Stimulated activated CD8-positive, alpha-beta memory T cell treated with anti-CD3 and anti-CD28 coated beads, Interleukin-15, amount 100 ng/mL, for 24 hours (primary cell): ENCODE results near the gene BBS5.
"Not testable (repeated sequence)": the region's sequence is repeated elsewhere in the genome, so short reads cannot be mapped to it uniquely, and the experiment has no call there.

Source experiments
- DNase-seq: peaks from one replicate; pipeline ENCODE4 v3.0.0-alpha.2; 2020; ENCODE audit warnings: low read depth

Gene BBS5

DNA sequence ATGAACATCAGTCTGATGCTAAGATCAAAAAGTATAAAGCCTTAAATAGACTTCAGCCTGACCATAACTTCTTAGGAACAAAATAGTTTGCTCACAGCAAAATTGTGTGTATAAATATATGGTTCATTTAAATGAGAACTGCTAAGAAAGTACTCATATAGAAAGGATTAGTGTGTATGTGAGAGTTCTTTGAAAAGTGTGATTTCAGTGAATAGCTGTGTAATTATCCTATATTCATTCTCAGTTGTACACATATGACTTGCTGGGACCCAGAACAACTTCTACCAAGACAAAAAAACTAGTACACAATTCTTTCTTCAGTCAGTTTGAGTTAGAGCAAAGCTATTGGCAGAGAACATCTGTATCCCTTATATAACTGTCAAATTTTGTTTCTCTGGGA is 7.2 kb downstream of the BBS5 start:
- no peak for DNase-seq

DNA sequence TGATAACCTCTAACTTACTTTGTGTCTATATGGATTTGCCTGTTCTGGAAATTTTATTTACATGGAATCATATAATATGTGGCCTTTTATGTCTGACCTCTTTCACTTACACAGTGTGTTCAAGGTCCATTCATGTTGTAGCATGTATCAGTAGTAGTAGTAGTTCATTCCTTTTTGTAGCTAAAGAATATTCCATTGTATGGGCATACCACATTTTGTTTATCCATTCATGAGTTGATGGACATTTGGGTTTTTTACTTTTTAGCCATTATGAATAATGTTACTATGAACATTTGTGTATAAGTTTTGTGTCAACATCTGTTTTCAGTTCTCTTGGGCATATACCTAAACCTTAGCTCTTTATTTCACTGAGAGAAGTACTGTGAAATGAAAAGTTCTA is 11.5 kb downstream of the BBS5 start:
- DNase-seq = no peak

DNA sequence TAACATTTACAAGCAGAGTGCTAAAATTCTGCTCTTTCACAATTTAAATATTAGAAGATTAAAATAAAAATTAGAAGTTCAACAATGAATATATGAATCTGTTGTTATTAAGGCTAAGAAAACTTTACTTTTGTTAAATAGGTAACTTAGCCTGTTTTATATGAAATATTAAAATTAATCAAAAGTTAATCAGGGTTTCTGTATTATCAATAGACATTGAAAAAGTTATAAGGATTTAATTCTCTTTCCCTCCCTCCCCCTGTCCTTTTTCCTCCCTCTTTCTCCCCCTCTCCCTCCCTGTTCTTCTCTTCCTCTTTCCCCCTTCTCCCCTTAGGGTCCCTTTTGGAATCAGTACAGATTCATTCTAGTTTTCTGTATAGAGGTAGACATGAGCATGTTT is 12.1 kb downstream of the BBS5 start:
- no peak for DNase-seq

DNA sequence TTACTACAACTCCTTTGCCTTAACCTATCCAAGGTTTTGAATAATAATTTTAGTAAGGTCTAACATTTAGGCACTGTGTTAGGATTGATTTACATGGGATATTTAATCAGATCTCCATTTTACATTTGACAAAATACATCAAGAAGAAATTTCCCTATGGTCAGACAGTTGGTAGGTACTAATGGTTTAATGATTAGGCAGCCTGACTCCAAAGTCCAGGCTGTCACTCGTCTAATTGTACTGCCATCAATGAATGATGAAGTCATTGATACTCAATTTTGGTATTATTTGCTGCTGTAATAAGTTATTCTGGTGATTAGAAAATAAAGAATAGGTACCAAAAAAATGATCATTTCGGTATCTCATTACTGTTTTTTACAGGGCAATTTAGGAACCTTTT is 14.1 kb downstream of the BBS5 start:
- no peak for DNase-seq

DNA sequence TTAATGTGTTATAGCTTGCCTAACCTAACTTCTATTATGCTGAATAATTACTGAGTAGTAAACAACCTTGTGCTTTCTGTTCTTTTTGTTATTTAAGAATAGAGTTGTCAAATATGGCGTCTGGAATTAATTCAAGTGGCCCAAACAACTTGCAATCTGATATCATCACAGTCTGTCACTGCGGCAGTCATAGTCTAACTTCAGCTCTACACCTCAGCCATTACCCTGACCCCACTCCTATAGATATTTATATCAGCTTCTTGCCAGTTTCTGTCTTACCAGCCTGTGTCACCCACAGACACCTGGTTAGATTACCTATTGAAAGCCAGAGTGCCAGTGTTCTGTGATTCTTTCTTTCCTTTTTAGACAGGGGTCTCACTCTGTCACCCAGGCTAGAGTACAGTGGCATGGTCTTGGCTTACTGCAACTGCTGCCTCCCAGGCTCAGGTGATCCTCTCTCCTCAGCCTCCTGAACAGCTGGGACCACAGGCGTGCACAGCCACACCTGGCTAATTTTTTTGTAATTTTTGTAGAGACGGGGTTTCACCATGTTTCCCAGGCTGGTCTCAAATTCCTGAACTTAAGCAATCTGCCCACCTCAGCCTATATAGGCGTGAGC is 16.1 kb downstream of the BBS5 start:
- no peak for DNase-seq

DNA sequence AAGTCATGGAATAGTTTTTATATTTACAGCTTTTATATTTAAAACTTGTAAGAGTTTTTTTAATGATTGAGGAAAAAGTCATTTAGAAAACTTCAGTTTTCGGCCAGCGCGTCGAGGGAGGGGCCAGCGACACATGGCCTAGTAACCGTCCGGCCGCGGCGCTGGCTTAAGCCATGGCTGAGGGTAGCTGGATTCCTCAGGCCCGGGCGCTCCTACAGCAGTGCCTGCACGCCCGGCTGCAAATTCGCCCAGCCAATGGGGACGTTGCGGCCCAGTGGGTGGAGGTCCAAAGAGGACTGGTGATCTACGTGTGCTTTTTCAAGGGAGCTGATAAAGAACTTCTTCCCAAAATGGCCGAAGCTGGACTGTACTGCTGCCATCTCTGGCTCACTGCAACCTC is 25.4 kb downstream of the BBS5 start:
- DNase-seq = no peak

DNA sequence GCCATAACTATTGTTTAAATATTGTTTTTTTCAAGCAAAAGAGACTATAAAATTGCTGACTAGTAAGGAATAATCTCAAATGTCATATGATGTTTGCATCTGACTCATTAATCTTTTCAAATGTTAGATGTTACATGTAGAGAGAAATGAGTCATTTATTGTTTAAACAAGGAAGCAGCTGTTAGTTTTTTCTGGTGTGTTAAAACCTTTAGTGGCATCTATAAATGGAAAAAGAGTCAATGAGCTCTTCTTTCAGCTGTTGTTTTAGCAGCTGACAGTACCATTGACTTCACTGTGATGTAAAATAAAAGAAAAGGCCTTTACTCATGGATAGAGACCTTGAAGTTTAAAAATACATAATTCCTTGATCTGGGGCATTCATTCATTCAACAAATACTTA is 28.4 kb downstream of the BBS5 start:
- no peak for DNase-seq

DNA sequence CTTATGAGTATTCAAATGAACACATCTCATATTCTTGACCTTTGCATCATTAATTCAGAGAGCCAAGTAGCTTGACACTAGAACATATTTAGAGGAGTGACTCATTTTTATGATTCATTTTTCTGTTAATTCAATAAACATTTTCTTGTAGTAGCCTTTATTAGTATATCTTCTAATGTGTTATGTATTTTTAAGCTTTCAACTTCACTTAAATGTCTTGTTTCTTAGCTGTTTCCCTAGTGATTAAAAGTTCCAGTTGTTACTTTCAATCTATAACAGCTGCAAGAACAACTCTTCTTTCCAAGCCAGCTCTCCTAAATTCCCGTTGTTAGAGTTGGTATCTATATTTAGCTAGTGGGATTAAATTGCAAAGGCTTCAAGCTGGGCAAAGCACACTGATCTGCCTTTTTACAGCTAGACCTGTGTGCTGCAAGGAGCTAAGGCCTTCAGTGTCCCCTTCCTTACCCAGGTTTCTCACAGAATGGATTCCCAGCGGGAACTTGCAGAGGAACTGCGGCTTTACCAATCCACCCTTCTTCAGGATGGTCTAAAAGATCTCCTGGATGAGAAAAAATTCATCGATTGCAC is 30.1 kb downstream of the BBS5 start, which contains the start of gene KLHL41:
Gene KLHL41, plus strand, starts transcription at position 405 of the 588 bp plus-strand sequence. Its CDS starts 77 bp downstream, at position 482.
- no peak for DNase-seq

DNA sequence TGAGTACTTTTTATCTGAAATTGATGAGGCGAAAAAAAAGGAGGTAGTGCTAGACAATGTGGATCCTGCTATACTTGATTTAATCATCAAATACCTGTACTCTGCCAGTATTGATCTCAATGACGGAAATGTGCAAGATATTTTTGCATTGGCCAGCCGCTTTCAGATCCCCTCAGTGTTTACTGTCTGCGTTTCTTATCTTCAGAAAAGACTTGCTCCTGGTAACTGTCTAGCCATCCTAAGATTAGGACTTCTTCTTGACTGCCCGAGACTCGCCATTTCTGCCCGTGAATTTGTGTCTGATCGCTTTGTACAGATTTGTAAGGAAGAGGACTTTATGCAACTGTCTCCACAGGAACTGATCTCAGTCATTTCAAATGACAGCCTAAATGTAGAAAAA is 30.7 kb downstream of the BBS5 start:
- no peak for DNase-seq

DNA sequence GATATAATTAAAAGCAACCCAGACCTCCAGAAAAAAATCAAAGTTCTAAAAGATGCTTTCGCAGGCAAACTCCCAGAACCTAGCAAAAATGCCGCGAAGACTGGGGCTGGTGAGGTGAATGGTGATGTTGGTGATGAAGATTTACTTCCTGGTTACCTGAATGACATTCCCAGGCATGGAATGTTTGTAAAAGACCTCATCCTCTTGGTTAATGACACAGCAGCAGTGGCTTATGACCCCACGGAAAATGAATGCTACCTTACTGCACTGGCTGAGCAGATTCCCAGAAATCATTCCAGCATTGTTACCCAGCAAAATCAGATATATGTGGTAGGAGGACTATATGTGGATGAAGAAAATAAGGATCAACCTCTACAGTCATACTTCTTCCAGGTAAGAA is 31.2 kb downstream of the BBS5 start:
- DNase-seq = no peak

DNA sequence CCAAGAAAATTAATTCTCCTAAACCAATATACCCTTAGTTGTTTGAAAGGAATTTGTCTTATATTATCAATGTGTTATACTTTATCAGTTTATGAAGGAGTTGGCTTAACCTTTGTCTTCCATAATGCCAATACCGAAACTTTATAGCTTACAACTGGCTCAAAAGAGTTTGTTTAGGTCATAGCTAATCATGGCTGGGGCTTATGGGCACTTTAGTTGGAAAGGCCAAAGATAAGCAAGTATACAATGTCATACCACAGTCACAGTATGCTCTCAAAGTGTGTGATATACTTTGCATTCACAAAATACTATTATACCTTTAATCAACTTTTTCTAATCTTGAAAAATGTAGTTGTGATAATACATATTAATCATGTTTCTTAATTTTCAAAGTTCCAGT is 32.5 kb downstream of the BBS5 start:
- DNase-seq = no peak

DNA sequence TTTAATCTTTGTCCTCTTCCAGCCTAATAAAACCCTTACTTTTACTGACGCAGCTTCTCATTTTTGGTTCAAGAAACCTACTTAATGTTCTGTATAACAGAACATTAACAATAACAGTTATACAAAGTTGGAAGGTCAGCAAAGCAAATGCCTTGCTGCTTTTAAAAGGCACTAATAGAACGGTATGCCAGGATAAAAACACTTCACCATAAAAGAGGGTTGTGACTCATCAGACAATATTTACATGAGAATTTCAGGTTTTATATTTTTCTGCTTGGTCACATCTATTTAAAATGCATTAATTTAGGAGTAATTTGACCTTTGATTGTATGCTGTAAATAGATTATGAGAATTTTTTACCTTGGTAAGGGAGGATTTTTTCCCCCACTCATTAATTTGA is 33.2 kb downstream of the BBS5 start:
- DNase-seq = no peak

DNA sequence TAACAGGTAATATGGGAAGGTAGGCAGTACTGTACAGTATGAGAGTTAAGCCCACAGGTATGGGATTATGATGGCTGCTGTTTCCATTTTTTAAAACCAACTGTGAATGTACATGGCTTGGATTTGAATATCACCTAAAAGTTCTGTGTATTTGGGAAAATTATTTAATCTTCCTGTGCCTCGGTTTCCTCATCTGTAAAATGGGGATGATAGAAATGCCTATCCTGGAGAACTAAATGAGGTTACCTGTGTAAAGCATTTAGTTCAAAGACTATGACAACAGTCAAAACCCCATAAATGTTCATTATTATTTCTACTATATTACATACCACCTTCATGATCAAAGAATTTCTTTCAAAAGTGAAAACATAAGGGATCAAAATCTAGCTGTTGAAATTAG is 33.8 kb downstream of the BBS5 start:
- no peak for DNase-seq

DNA sequence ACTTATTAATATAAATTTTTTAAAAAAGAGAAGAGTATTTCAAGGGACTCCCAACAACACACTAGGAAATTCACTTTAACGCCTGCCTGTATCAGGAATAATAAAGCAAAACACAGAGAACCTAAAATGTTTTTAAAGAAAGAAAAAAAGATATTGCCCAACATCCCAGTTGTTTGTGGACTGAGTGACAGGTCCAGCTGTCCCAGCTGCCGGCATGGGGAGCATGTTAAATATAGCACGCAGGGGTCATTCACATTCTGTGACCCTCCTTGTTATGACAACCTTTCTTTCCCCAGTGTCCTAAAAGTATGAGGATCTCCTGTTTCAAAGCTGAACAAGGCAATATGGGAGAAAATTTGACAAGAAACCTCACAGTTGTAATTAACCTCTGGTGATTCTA is 34.6 kb downstream of the BBS5 start:
- DNase-seq = no peak

DNA sequence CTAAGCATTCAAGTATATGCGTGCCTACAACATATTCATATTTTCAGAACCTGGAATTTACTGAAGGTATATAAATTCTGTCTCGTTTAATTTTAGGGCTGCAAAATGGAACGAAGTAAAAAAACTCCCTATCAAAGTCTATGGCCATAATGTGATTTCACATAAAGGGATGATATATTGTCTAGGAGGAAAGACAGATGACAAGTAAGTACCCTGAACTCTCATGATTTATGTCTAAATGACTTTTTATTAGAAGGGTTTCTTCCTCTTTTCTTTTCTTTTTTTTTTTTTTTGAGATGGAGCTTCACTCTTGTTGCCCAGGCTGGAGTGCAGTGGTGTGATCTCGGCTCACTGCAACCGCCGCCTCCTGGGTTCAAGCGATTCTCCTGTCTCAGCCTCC is 35.5 kb downstream of the BBS5 start:
- DNase-seq = not testable (repeated sequence)

DNA sequence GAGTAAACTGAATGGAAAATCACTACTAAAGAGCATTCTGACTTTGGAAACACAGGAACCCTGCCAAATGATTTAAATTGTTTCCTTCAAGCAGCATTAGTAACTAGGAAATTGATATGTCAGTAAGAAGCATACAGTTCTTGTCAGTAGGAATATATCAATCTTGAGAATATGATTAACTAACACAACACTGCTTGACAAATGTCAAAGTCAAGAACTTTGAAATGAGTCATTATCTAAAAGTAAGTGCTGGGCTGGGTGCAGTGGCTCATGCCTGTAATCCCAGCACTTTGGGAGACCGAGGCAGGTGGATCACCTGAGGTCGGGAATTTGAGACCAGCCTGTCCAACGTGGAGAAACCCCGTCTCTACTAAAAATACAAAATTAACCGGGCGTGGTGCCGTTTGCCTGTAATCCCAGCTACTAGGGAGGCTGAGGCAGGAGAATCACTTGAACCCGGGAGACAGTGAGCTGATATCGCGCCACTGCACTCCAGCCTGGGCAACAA is 37.2 kb downstream of the BBS5 start:
- DNase-seq = not testable (repeated sequence)

DNA sequence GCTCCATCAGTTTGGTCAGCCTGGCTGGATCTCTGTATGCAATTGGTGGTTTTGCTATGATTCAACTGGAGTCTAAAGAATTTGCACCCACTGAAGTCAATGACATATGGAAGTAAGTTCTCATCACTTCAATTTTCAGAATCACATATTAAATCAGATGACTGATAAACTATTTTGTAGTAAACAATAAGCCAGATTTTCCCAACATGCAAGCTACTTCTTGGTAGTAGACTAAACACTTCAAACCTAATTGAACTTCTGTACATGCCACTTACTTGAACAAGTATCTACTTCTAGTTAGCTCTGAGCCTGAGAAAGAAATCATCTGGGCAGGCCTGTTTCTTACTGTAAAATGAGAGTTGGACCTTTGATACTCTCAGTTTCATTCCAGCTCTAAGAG is 41.6 kb downstream of the BBS5 start:
- DNase-seq = no peak

DNA sequence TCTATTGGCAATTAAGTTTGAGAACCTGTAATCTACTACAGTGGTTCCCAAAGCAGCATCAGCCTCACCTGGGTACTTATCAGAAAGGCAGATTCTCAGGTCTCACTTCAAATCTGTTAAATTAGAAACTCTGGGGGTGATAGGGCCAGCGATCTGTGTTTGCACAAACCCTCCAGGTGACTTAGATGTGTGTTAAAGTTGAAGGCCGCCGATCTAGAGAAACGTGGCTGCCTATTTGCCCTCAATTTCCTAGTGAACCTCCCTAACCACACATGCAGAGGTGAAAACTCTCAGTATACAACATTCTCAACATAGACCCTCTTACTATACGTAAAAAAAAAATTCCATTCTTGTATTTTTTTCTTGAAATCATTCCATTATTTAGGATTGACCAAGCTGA is 44.4 kb downstream of the BBS5 start:
- DNase-seq = no peak

DNA sequence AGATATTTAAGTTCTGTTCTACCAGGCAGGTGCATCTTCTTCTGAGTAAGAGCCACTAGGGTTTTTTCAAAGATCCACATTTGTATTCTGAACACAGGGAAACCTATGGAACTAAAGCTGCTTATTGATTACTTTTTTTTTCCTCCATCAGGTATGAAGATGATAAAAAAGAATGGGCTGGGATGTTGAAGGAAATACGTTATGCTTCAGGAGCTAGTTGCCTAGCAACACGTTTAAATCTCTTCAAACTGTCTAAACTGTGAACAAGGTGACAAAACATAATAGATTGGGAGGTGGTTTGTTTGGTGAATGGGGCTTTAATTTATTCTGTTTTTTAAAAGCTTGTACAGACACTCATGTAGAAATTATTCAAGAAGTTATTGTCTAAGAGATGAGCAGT is 46.1 kb downstream of the BBS5 start:
- no peak for DNase-seq

DNA sequence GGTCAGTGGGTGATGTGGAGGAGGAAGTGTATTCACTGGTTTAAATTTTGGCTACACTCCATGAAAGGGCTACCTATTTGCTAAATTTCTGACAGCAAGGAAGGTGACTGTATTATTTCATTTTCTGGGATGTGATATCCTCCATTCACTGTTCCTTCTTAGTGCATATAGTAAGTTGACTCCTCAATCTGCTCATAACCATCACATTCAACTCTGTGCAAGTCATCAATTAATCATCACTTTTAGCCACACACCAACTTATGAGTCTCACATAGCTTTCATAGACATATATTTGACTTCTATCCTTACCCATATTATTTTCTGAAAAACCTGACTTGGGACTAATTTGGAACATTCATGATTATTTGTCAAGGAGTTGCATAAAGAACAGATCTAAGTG is 47.2 kb downstream of the BBS5 start:
- DNase-seq = no peak

DNA sequence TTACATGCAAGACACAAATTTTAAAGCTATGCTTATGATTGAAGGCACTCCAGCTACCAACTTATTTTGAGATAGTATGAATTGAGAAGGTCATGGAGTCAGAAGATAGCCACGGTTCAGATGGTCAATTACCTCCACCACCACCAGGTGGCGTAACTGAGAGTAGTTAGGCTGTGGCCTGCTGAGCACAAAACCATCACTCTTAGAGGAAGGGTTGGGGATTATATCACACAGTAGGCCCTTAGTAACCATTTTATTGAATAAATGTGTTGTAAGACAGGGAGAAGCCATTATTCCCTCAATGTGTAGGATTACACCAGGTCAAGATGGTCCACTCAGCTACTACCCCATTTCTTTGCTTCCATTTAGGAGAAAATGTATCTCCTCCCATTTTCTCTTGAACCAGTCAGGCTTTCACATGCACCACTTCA is 49.0 kb downstream of the BBS5 start:
- peak; percentile 62 for DNase-seq

DNA sequence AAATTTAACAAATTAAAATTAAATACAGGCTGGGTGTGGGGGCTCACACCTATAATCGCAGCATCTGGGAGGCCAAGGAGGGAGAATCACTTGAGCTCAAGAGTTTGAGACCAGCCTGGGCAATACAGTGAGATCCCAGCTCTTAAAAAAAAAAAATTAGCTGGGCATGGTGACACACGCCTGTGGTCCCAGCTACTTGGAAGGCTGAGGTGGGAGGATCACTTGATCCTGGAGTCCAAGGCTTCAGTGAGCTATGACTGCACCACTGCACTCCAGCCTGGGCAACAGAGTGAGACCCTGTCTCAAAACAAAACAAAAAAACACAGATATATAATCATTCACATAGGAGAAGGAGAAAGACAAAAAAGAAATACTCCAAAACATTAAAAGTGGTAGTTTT is 60.2 kb downstream of the BBS5 start:
- not testable (repeated sequence) for DNase-seq

DNA sequence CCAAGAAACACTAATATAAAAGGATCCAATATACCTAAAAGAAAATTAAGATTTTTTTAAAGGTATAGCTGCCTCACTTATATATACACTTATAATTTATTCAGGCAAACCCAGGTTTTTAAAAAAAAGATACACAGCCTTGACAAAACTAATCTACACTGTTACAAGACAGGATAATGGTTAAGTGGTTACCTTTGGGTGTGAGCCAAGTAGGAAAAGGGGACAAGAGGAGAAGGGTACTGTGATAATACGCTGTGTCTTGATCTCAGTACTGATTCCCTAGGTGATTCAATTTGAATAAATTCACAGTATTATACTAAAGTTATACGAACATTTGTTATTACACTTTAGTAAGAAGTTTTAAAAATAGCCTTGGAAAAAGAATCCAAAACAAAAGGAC is 60.9 kb downstream of the BBS5 start:
- no peak for DNase-seq

DNA sequence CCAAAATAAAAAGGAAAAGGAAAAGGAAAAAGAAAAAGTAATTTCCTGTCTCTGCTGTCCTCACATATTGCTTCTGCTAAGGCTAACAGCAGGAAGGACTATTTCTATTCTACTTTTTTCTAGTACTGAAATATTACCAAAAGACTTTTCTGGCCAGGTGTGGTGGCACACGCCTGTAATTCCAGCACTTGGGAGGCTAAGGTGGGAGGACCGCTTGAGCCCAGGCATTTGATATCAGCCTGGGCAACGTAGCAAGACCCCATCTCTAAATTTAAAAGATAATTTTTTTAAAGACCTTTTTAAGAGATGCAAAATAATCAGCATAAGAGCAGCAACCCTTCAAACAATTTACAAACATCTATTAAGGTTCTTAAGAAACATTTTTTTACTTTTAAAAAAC is 63.1 kb downstream of the BBS5 start:
- DNase-seq = no peak
